ENCODE measurements around the gene OR2A25.
"Not testable (repeated sequence)": the region's sequence is repeated elsewhere in the genome, so short reads cannot be mapped to it uniquely, and the experiment has no call there.

OR2A25 gene

GRCh38 chr7:144036302-144036885, 33.2 kb upstream of the OR2A25 start:
- H3K4me3 ChIP-seq (ENCODE audit: control insufficient read depth, low read depth, low read length): no peak overlapping the region
- TF ChIP-seq CTCF (IDR thresholded peaks at IDR 0.05; ENCODE audit: control insufficient read depth, insufficient read depth, low read depth, low read length, missing control alignments): no peak
- DNase-seq (ENCODE audit: low read depth): no peak

- TF ChIP-seq CTCF (IDR thresholded peaks at IDR 0.05; ENCODE audit: control insufficient read depth, insufficient read depth, low read depth, low read length, missing control alignments): no peak
- H3K4me3 ChIP-seq (ENCODE audit: control insufficient read depth, low read depth, low read length): no peak overlapping the region
- no peak for DNase-seq (ENCODE audit: low read depth)
Measured at GRCh38 chr7:144037414-144038035, 32.1 kb upstream of the OR2A25 start.

GRCh38 chr7:144038887-144039286, 30.7 kb upstream of the OR2A25 start:
- TF ChIP-seq CTCF (IDR thresholded peaks at IDR 0.05; ENCODE audit: control insufficient read depth, insufficient read depth, low read depth, low read length, missing control alignments): no peak
- DNase-seq (ENCODE audit: low read depth): no peak

GRCh38 chr7:144048648-144049047, 21.0 kb upstream of the OR2A25 start, which contains the start of gene OR2A5:
Gene OR2A5 (plus strand): TSS chr7:144048948. CDS start chr7:144050402, 1,454 bp downstream.
- TF ChIP-seq CTCF (IDR thresholded peaks at IDR 0.05; ENCODE audit: control insufficient read depth, insufficient read depth, low read depth, low read length, missing control alignments): no peak
- H3K4me3 ChIP-seq (ENCODE audit: control insufficient read depth, low read depth, low read length): no peak within 1 kb of the TSS
- DNase-seq (ENCODE audit: low read depth): no peak

More at GRCh38 chr7:144038887-144039286, 30.7 kb upstream of the OR2A25 start:
- no peak overlapping the region for H3K4me3 ChIP-seq (ENCODE audit: control insufficient read depth, low read depth, low read length)

- no peak for TF ChIP-seq CTCF (IDR thresholded peaks at IDR 0.05; ENCODE audit: control insufficient read depth, insufficient read depth, low read depth, low read length, missing control alignments)
- no peak overlapping the region for H3K4me3 ChIP-seq (ENCODE audit: control insufficient read depth, low read depth, low read length)
- no peak for DNase-seq (ENCODE audit: low read depth)
Measured at GRCh38 chr7:144049491-144049890, 20.1 kb upstream of the OR2A25 start.

- TF ChIP-seq CTCF (IDR thresholded peaks at IDR 0.05; ENCODE audit: control insufficient read depth, insufficient read depth, low read depth, low read length, missing control alignments): no peak
- no peak overlapping the region for H3K4me3 ChIP-seq (ENCODE audit: control insufficient read depth, low read depth, low read length)
- no peak for DNase-seq (ENCODE audit: low read depth)
Measured at GRCh38 chr7:144050093-144050492, 19.5 kb upstream of the OR2A25 start.

GRCh38 chr7:144050884-144051283, 18.7 kb upstream of the OR2A25 start:
- DNase-seq (ENCODE audit: low read depth); H3K4me3 ChIP-seq (ENCODE audit: control insufficient read depth, low read depth, low read length): not testable (repeated sequence)
